ENCODE measurements around the gene PHYKPL.

The PHYKPL gene

DNA sequence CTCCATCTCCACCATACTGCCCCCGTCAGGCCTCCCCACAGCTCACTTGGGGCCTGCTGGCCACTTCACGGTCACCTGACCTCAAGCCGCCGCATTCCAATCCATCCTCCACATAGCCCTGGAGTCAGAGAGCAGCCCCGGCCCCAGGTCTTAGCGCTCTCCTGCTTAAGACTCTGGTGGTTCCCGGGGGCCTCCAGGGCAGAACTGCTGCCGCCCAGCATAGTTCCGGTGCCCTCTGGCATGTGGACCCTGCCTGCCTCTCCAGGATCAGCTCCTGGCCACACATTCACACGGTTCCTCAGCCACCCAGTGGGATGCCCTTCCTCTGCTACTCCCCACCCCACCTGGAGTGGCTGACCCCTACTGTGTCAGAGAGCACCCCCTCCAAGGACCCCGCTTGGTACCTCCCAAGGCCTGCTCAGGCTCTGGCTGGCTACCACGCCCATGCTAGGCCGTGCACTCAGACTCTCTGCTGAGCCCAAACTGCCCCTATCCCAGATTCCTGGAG lies 8.7 kb downstream of the PHYKPL start:
- Histone ChIP-seq H3K27me3 (no peaks in the 10 kb centered on the region), H3K4me3 (no peak overlapping the region), H3K27ac (no peak overlapping the region), H3K4me1 (no peaks in the 10 kb centered on the region), H3K36me3 (peaks cover 8 to 81% (median 47%) of the 10 kb centered on the region in 3 donors), H3K9me3 (no peaks in the 10 kb centered on the region)
- DNase-seq = no peak
- intact Hi-C loops (cut with DNase I; ENCODE audit: low total_unique reads) = no loop called here
- TF ChIP-seq, protein P1, sequence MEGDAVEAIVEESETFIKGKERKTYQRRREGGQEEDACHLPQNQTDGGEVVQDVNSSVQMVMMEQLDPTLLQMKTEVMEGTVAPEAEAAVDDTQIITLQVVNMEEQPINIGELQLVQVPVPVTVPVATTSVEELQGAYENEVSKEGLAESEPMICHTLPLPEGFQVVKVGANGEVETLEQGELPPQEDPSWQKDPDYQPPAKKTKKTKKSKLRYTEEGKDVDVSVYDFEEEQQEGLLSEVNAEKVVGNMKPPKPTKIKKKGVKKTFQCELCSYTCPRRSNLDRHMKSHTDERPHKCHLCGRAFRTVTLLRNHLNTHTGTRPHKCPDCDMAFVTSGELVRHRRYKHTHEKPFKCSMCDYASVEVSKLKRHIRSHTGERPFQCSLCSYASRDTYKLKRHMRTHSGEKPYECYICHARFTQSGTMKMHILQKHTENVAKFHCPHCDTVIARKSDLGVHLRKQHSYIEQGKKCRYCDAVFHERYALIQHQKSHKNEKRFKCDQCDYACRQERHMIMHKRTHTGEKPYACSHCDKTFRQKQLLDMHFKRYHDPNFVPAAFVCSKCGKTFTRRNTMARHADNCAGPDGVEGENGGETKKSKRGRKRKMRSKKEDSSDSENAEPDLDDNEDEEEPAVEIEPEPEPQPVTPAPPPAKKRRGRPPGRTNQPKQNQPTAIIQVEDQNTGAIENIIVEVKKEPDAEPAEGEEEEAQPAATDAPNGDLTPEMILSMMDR (IDR thresholded peaks at IDR 0.05) = no peak

DNA sequence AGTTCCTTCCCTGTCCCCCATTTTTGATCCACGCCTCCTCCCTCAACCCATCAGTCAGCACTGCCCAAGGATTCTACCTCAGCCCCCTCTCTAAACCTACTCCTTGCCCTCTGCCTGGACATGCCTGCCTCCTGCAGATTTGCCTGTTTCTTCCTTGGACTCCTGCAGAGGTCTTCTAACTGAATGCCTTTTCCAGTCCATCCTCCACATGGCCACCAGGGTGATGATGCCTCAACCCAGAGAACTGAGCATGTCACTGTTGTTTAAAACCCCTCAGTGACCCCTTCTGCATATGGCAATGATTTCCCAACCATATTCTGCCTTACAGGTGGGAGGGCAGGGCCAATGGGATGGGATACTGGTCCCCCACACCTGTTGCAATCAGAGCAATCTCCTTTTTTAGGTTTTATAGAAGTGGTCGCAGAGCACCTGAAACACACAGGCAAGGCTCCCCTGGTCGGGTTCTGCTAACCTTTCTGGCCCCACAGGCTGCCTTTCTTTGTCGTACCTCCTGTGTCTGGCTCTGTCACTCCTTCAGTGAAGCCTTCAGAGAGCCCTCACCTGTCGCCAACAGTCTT lies 9.3 kb downstream of the PHYKPL start:
- peaks cover 8 to 79% (median 42%) of the 10 kb centered on the region in 3 donors for H3K36me3 ChIP-seq
- TF ChIP-seq, protein P1 (IDR thresholded peaks at IDR 0.05) = no peak
- H3K4me3 ChIP-seq = no peak overlapping the region
- DNase-seq = no peak
- H3K4me1 ChIP-seq = no peaks in the 10 kb centered on the region
- H3K27ac ChIP-seq = no peak overlapping the region
- H3K27me3 ChIP-seq = no peaks in the 10 kb centered on the region
- intact Hi-C loops (cut with DNase I; ENCODE audit: low total_unique reads) = no loop called here
- no peaks in the 10 kb centered on the region for H3K9me3 ChIP-seq

DNA sequence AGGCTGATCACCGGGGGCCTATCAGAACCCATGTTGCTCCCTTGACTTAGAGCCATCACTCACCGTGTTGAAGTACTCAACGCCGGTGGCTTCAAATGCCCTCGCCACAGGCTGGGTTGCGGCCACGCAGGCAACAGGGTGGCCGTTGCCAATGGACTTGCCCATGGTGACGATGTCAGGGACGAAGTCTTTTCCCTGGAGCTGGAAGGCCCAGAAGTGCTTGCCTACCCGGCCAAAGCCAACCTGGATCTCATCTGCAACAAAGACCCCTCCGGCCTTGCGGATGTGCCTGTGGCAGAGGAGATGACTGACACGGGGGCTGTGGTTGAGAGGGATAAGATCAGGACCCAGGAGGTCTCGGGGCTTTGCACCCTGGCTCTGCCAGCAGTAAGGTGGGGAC lies 10.3 kb downstream of the PHYKPL start:
- H3K27ac ChIP-seq = no peak overlapping the region
- DNase-seq = no peak
- no peaks in the 10 kb centered on the region for H3K9me3 ChIP-seq
- H3K27me3 ChIP-seq = no peaks in the 10 kb centered on the region
- TF ChIP-seq, protein P1 (IDR thresholded peaks at IDR 0.05) = no peak
- intact Hi-C loops (cut with DNase I; ENCODE audit: low total_unique reads) = no loop called here
- H3K4me3 ChIP-seq = no peak overlapping the region
- no peaks in the 10 kb centered on the region for H3K4me1 ChIP-seq
- H3K36me3 ChIP-seq = peaks cover 8 to 74% (median 32%) of the 10 kb centered on the region in 3 donors

DNA sequence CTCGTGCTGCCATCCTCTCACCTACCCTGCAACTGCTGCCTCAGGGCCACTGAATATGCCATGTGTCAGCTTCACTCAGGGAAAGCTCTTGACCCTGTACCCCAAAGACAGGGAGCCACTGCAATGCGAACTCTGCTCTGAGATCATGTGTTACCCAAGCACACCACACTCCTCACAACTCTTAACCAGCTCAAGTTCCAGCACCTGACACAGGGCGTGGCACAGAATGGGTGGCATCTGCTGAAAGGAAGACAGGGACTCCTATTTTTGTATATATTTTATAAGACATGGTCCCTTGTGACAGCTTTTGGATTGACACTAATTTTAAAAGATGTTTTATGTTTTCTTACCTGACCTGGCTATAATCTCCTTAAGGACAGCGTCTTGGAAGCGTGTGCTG lies 10.7 kb downstream of the PHYKPL start:
- TF ChIP-seq, protein P1 (IDR thresholded peaks at IDR 0.05) = no peak
- intact Hi-C loops (cut with DNase I; ENCODE audit: low total_unique reads) = no loop called here
- peaks cover 8 to 74% (median 29%) of the 10 kb centered on the region in 3 donors for H3K36me3 ChIP-seq

DNA sequence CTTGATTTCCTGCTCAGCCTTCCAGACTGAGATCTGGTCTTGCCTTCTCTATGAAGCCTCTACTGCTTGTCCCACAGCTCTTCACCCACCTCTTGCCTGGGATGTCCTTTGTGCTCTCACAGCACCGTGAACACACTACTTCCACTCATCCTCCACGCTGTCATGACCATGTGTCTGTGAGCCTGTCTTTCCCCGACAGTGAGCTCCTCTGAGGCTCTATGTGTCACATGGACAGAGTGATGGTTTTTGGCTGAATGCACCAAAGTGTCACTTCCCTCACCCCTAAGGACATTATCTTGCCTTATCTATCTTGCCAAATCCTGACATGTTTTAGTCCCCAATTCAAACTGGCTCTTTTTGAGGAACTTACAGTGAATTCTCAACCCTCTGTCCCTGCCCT lies 11.3 kb downstream of the PHYKPL start:
- DNase-seq = no peak
- no peak overlapping the region for H3K27ac ChIP-seq

More for the DNA sequence above, 10.7 kb downstream of the PHYKPL start:
- Histone ChIP-seq H3K9me3 (no peaks in the 10 kb centered on the region), H3K27ac (no peak overlapping the region), H3K27me3 (no peaks in the 10 kb centered on the region), H3K4me1 (no peaks in the 10 kb centered on the region), H3K4me3 (no peak overlapping the region)
- DNase-seq = no peak

More for the DNA sequence above, 11.3 kb downstream of the PHYKPL start:
- Histone ChIP-seq H3K27me3 (no peaks in the 10 kb centered on the region), H3K9me3 (no peaks in the 10 kb centered on the region), H3K36me3 (peaks cover 11 to 74% (median 28%) of the 10 kb centered on the region in 3 donors), H3K4me3 (no peak overlapping the region), H3K4me1 (no peaks in the 10 kb centered on the region)
- intact Hi-C loops (cut with DNase I; ENCODE audit: low total_unique reads) = no loop called here
- TF ChIP-seq, protein P1 (IDR thresholded peaks at IDR 0.05) = no peak

Measured in tibial artery (tissue), 4 donors.